ENCODE data around the gene CCNE1. TPM values are rescaled to one million over a fixed set of nuclear protein-coding genes. Genes with fewer than 3 reads are reported as not detected.

Gene CCNE1
- total RNA-seq, 2 donors from 2014 or later, result 1.6 to 8.0 TPM

GRCh38 chr19:29837448-29837981, 25.7 kb downstream of the CCNE1 start:
- Histone ChIP-seq H3K27ac (no peak overlapping the region), H3K4me1 (replicated peaks) (no peaks in the 10 kb centered on the region), H3K27me3 (replicated peaks; ENCODE audit: insufficient read depth) (no peaks in the 10 kb centered on the region), H3K9me3 (no peaks in the 10 kb centered on the region), H3K36me3 (no peaks in the 10 kb centered on the region), H3K4me3 (no peak overlapping the region)
- no peak for DNase-seq (ENCODE audit: low spot score)
- WGBS, result 66% methylated on average over 6 of the region's 6 CpGs
- intact Hi-C loops (cut with DNase I), result no loop called here
- TF ChIP-seq CTCF (IDR thresholded peaks at IDR 0.05) (no peak), POLR2AphosphoS5 (IDR thresholded peaks at IDR 0.05) (no peak), POLR2A (IDR thresholded peaks at IDR 0.05) (no peak)

- intact Hi-C loops (cut with DNase I), result no loop called here
- TF ChIP-seq POLR2A (IDR thresholded peaks at IDR 0.05) (no peak), POLR2AphosphoS5 (IDR thresholded peaks at IDR 0.05) (no peak), CTCF (IDR thresholded peaks at IDR 0.05) (no peak)
- no peaks in the 10 kb centered on the region for H3K9me3 ChIP-seq
- 89% methylated on average over 9 of the region's 9 CpGs for WGBS
- H3K27ac ChIP-seq, result no peak overlapping the region
- no peaks in the 10 kb centered on the region for H3K27me3 ChIP-seq (replicated peaks; ENCODE audit: insufficient read depth)
- no peaks in the 10 kb centered on the region for H3K36me3 ChIP-seq
- DNase-seq (ENCODE audit: low spot score), result no peak
- H3K4me1 ChIP-seq (replicated peaks), result no peaks in the 10 kb centered on the region
- H3K4me3 ChIP-seq, result no peak overlapping the region
Observed at GRCh38 chr19:29837996-29838395, 26.2 kb downstream of the CCNE1 start.

GRCh38 chr19:29840066-29840950, 28.5 kb downstream of the CCNE1 start:
- Histone ChIP-seq H3K4me3 (no peak overlapping the region), H3K36me3 (no peaks in the 10 kb centered on the region), H3K9me3 (no peaks in the 10 kb centered on the region), H3K27ac (no peak overlapping the region), H3K4me1 (replicated peaks) (peaks cover 6% of the 10 kb centered on the region), H3K27me3 (replicated peaks; ENCODE audit: insufficient read depth) (no peaks in the 10 kb centered on the region)
- TF ChIP-seq POLR2A (IDR thresholded peaks at IDR 0.05) (no peak), CTCF (IDR thresholded peaks at IDR 0.05) (no peak), POLR2AphosphoS5 (IDR thresholded peaks at IDR 0.05) (no peak)
- intact Hi-C loops (cut with DNase I), result loop anchor here (5.0 to 10.0 kb wide), 2 partner anchors 102 to 236 kb away; partner anchors contain the start of genes POP4 and URI1
- WGBS, result 45% methylated on average over 22 of the region's 22 CpGs
- no peak for DNase-seq (ENCODE audit: low spot score)

- Histone ChIP-seq H3K36me3 (no peaks in the 10 kb centered on the region), H3K9me3 (no peaks in the 10 kb centered on the region), H3K27me3 (replicated peaks; ENCODE audit: insufficient read depth) (no peaks in the 10 kb centered on the region), H3K27ac (no peak overlapping the region), H3K4me1 (replicated peaks) (peaks cover 6% of the 10 kb centered on the region), H3K4me3 (no peak overlapping the region)
- DNase-seq (ENCODE audit: low spot score), result no peak
- 93% methylated on average over 3 of the region's 3 CpGs for WGBS
- TF ChIP-seq POLR2AphosphoS5 (IDR thresholded peaks at IDR 0.05), result no peak
- TF ChIP-seq POLR2A (IDR thresholded peaks at IDR 0.05), result no peak
- TF ChIP-seq CTCF (IDR thresholded peaks at IDR 0.05), result no peak
- intact Hi-C loops (cut with DNase I), result loop anchor here (5.0 to 10.0 kb wide), 2 partner anchors 101 to 236 kb away; partner anchors contain the start of genes POP4 and URI1
Observed at GRCh38 chr19:29841209-29841558, 29.4 kb downstream of the CCNE1 start.
